ENCODE data around the gene DFFB.

DFFB gene

DNA sequence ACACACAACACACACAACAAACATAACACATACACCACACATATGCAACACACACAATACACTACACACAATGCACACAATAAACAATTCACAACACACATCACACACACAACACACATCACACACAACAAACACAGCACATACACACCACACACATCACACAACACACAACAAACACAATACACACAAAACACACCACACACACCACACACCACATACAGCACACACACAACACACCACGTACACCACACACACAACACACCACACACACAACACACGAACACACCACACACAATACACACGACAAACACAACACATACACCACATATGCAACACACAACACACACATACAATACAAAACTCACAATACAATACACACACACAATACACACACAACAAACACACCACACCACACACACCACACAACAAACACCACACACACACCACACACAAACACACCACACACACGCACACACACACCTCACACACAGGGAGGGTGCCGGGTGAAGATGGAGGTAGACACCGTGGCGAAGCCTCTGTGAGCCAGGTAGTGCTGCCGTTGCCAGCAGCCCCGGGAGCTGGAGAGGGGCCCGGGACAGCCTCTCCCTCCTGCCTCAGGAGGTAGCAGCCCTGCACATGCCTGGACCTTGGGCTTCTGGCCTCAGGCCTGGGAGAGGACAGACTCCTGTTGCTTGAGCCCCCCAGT, 73.2 kb downstream of the DFFB start:
- no peaks in the 10 kb centered on the region for H3K4me1 ChIP-seq (ENCODE audit: control insufficient read depth, insufficient read depth, low read length, poor library complexity, severe bottlenecking)
- DNase-seq = no peak
- no peak overlapping the region for H3K4me3 ChIP-seq (ENCODE audit: insufficient read depth, low read depth, low read length, poor library complexity, severe bottlenecking)
- no peaks in the 10 kb centered on the region for H3K9me3 ChIP-seq (ENCODE audit: control insufficient read depth, low read length)
- H3K27me3 ChIP-seq (replicated peaks; ENCODE audit: control insufficient read depth, insufficient read depth, low read length, poor library complexity, severe bottlenecking) = no peaks in the 10 kb centered on the region
- no peaks in the 10 kb centered on the region for H3K36me3 ChIP-seq (ENCODE audit: control insufficient read depth, insufficient read depth, low read length)
- H3K27ac ChIP-seq (ENCODE audit: insufficient read depth, low read length, poor library complexity, severe bottlenecking) = no peak overlapping the region

DNA sequence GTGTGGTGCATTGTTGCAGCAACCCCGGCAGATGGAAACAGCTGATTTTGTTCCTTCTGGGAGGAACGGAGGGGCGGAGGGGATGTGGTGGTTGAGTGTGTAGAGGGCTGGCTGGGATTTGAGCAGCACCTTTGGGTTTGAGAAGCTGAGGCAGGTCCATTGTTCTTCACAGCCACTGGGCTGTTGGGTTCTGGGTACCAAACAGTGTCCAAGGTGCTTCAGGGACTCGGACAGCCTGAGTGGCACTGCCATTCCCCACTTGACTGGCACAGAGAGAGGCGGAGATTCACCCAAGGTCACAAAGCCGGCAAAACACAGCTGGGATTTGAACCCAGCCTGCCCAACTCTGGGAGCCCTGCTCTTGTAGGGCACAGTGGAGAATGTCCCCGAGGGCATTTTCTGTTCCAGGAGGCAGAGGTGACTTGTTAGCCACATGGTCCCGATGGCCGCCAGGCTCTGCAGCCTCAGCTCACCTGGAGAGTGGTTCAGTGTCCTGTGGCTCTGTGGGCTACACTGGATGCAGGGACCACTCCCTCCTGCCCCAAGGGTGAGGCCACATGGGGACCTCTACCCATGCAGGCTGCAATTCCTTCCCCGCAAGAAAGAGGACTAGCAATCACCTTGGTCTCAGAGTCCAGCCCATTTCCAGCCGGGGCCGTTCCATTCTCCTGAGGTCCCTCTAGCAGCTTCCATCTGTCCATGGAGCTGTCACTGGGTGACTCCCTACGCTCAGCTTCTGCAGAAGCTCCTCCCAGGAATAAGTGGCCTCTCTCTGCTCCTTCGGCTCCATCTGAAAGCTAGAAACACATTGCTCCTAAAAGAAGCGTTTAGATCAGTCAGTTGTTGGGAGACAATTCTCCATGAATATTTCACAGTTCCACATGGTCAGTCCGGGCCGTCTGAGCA, 74.0 kb downstream of the DFFB start:
- no peak for DNase-seq
- Histone ChIP-seq H3K36me3 (ENCODE audit: control insufficient read depth, insufficient read depth, low read length) (no peaks in the 10 kb centered on the region), H3K27ac (ENCODE audit: insufficient read depth, low read length, poor library complexity, severe bottlenecking) (no peak overlapping the region), H3K4me3 (ENCODE audit: insufficient read depth, low read depth, low read length, poor library complexity, severe bottlenecking) (no peak overlapping the region), H3K9me3 (ENCODE audit: control insufficient read depth, low read length) (no peaks in the 10 kb centered on the region), H3K27me3 (replicated peaks; ENCODE audit: control insufficient read depth, insufficient read depth, low read length, poor library complexity, severe bottlenecking) (no peaks in the 10 kb centered on the region), H3K4me1 (ENCODE audit: control insufficient read depth, insufficient read depth, low read length, poor library complexity, severe bottlenecking) (no peaks in the 10 kb centered on the region)

DNA sequence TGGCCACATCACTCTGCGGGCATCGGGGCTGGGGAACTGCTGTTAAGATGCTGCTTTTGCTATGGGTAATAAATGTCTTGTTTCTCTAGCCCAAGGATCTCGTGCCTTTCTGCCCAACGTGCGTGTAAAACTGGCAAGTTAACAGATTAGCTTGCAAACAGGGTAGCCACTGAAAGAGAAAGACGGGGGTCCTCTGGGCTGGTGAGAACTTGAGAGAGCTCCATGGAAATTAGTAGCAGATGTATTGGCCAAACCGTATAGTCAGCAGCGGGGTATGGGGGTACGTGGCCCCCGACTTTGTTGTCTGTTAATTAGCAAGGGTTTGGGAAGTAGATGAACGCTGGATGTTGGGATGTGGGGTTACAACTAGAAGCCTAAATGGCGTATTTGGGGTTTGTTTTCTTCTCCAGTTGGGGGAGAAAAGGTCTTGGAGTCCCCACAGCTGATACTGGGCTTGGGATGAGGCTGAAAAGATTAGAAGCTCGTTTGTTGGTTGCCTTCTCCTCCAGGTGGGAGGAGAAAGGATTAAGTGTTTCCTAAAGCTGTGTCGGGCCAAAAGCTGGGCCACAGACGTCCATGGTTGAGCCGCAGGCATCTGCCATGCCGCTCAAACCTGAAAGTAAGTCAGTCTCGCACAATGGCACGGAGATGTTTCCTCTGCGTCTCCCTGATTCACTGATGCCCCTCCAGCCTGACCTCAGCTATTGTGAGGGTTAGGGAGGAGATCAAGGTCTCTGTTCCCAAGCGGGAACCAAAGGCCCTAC, 75.1 kb downstream of the DFFB start:
- H3K4me1 ChIP-seq (ENCODE audit: control insufficient read depth, insufficient read depth, low read length, poor library complexity, severe bottlenecking) = no peaks in the 10 kb centered on the region
- no peaks in the 10 kb centered on the region for H3K27me3 ChIP-seq (replicated peaks; ENCODE audit: control insufficient read depth, insufficient read depth, low read length, poor library complexity, severe bottlenecking)
- H3K4me3 ChIP-seq (ENCODE audit: insufficient read depth, low read depth, low read length, poor library complexity, severe bottlenecking) = no peak overlapping the region
- H3K27ac ChIP-seq (ENCODE audit: insufficient read depth, low read length, poor library complexity, severe bottlenecking) = no peak overlapping the region
- DNase-seq = no peak
- no peaks in the 10 kb centered on the region for H3K36me3 ChIP-seq (ENCODE audit: control insufficient read depth, insufficient read depth, low read length)
- no peaks in the 10 kb centered on the region for H3K9me3 ChIP-seq (ENCODE audit: control insufficient read depth, low read length)
